ENCODE results near the gene ONECUT2. TPM values are rescaled to one million over a fixed set of nuclear protein-coding genes. Genes with fewer than 3 reads are reported as not detected.

The ONECUT2 gene
- total RNA-seq, 1 donor from 2014 or later, result 0.41 TPM

GRCh38 chr18:57523171-57523956, 88.2 kb downstream of the ONECUT2 start:
- no peak overlapping the region for H3K4me3 ChIP-seq
- H3K27ac ChIP-seq (replicated peaks), result no peak overlapping the region
- H3K36me3 ChIP-seq, result no peaks in the 10 kb centered on the region
- H3K9me3 ChIP-seq (replicated peaks), result peaks cover 10% of the 10 kb centered on the region
- H3K27me3 ChIP-seq (ENCODE audit: low read depth), result peaks cover 29% of the 10 kb centered on the region
- no peak for DNase-seq
- no peaks in the 10 kb centered on the region for H3K4me1 ChIP-seq
- intact Hi-C loops (cut with micrococcal nuclease), result no loop called here
- TF ChIP-seq, protein P1, sequence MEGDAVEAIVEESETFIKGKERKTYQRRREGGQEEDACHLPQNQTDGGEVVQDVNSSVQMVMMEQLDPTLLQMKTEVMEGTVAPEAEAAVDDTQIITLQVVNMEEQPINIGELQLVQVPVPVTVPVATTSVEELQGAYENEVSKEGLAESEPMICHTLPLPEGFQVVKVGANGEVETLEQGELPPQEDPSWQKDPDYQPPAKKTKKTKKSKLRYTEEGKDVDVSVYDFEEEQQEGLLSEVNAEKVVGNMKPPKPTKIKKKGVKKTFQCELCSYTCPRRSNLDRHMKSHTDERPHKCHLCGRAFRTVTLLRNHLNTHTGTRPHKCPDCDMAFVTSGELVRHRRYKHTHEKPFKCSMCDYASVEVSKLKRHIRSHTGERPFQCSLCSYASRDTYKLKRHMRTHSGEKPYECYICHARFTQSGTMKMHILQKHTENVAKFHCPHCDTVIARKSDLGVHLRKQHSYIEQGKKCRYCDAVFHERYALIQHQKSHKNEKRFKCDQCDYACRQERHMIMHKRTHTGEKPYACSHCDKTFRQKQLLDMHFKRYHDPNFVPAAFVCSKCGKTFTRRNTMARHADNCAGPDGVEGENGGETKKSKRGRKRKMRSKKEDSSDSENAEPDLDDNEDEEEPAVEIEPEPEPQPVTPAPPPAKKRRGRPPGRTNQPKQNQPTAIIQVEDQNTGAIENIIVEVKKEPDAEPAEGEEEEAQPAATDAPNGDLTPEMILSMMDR (IDR thresholded peaks at IDR 0.05; ENCODE audit: borderline replicate concordance), result no peak

DNA sequence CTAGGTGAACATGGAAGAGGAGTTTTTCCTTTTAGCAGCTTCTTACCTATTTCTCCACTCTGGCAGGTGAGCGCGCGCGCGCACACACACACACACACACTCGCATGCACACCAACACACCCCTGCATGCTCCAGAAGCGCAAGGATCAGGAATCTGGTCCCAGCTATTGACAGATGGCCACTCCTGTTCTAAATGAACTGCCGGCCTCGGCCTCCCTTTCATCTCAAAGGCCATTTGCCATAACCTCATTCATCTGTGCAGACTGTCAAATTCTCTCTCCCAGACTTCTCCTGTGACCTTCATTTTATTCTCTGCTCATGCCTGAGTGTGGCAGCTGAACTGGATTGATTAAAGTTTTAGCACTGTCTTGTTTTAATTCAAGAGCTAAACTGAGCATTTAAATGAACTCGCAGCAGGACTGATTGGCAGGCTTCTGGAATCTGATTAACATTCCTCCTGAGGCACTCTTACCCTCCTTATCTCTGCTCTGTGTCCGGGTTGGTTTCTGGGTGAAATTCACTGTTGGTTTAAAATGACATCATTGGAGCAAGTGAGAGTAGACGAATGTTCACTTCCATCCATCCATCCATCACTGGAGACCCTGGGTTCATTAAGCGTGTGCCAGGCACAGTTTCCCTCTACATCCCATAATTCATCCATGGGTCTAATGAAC, 92.5 kb downstream of the ONECUT2 start:
- DNase-seq, result no peak
- no peak overlapping the region for H3K4me3 ChIP-seq
- intact Hi-C loops (cut with micrococcal nuclease), result no loop called here
- peaks cover 28% of the 10 kb centered on the region for H3K27me3 ChIP-seq (ENCODE audit: low read depth)
- no peaks in the 10 kb centered on the region for H3K36me3 ChIP-seq
- TF ChIP-seq, protein P1 (IDR thresholded peaks at IDR 0.05; ENCODE audit: borderline replicate concordance), result no peak
- H3K9me3 ChIP-seq (replicated peaks), result peaks cover 10% of the 10 kb centered on the region
- H3K27ac ChIP-seq (replicated peaks), result no peak overlapping the region
- peaks cover 3% of the 10 kb centered on the region for H3K4me1 ChIP-seq

- intact Hi-C loops (cut with micrococcal nuclease), result no loop called here
- Histone ChIP-seq H3K27ac (replicated peaks) (no peak overlapping the region), H3K27me3 (ENCODE audit: low read depth) (peaks cover 28% of the 10 kb centered on the region), H3K4me1 (peaks cover 16% of the 10 kb centered on the region), H3K9me3 (replicated peaks) (peaks cover 10% of the 10 kb centered on the region), H3K4me3 (no peak overlapping the region), H3K36me3 (no peaks in the 10 kb centered on the region)
- no peak for DNase-seq
- TF ChIP-seq, protein P1 (IDR thresholded peaks at IDR 0.05; ENCODE audit: borderline replicate concordance), result no peak
These were observed 94.0 kb downstream of the ONECUT2 start for GRCh38 chr18:57529151-57529550.

DNA sequence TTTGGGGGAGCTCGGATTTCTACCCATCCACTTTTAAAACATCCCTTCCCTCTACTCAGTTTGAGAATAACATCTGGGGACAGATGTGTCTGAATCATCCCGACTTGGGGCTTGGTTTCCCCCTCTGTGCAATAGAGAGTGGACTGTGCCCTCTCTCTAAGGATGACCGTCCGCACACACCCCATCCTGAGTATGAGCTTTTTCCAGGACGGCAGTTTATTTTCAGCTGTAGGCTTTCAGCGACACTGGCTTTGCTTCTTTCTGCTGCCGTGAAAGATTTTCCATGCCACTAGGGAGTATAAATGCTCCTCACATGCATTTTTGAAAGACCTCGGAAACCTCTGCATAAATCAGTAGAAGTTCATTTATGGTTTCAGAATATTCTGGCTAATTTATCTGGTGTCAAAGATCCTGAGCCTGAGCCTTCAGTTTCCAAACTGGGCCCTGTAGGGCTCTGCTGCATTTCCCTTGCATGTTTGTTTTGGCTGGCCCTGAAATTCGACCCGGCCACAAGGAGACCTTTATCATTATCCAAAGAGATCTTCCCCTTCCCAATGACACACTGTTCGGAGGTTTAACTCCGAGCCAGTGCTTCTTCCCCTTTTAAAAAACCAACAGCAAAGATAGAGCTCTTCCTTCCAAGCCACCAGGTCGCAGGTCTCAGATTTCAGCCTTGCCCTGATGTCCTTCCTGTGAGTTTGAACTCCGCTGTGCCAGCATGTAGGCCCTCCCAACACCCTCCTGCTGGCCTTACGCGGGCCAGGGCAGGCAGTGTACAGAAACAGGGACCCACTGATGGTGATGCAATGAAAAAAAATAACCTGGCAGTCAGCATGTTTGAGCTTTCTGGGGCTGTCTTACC, 98.1 kb downstream of the ONECUT2 start:
- Histone ChIP-seq H3K36me3 (no peaks in the 10 kb centered on the region), H3K4me1 (peaks cover 16% of the 10 kb centered on the region), H3K9me3 (replicated peaks) (no peaks in the 10 kb centered on the region), H3K27ac (replicated peaks) (no peak overlapping the region), H3K4me3 (peak overlapping the region; percentile 17), H3K27me3 (ENCODE audit: low read depth) (peaks cover 23% of the 10 kb centered on the region)
- intact Hi-C loops (cut with micrococcal nuclease), result no loop called here
- DNase-seq, result no peak
- TF ChIP-seq, protein P1 (IDR thresholded peaks at IDR 0.05; ENCODE audit: borderline replicate concordance), result no peak

- intact Hi-C loops (cut with micrococcal nuclease), result no loop called here
- TF ChIP-seq, protein P1 (IDR thresholded peaks at IDR 0.05; ENCODE audit: borderline replicate concordance), result no peak
- no peak overlapping the region for H3K27ac ChIP-seq (replicated peaks)
- peaks cover 16% of the 10 kb centered on the region for H3K4me1 ChIP-seq
- no peak overlapping the region for H3K4me3 ChIP-seq
- no peaks in the 10 kb centered on the region for H3K36me3 ChIP-seq
- no peaks in the 10 kb centered on the region for H3K9me3 ChIP-seq (replicated peaks)
- H3K27me3 ChIP-seq (ENCODE audit: low read depth), result peaks cover 23% of the 10 kb centered on the region
- no peak for DNase-seq
These were observed 98.8 kb downstream of the ONECUT2 start for GRCh38 chr18:57533868-57534510.

Measured in left ventricle myocardium inferior (tissue), 1 donor.